ENCODE results near the gene AHCTF1. TPM values are rescaled to one million over a fixed set of nuclear protein-coding genes. Genes with fewer than 3 reads are reported as not detected.

The AHCTF1 gene
- total RNA-seq, 3 donors from 2014 or later (not counting 1 experiment from before 2014, with no cell fraction given) = 46.5 to 50.2 (median 47.4) TPM

- ATAC-seq (no peak), DNase-seq (no peak)
- no peaks in the 10 kb centered on the region for H3K4me1 Mint-ChIP-seq
- H3K36me3 ChIP-seq (ENCODE audit: control insufficient read depth, insufficient read depth, low read length) = no peaks in the 10 kb centered on the region
- no peaks in the 10 kb centered on the region for H3K27me3 ChIP-seq (ENCODE audit: control insufficient read depth, insufficient read depth, low read length)
- no peaks in the 10 kb centered on the region for H3K9me3 Mint-ChIP-seq
- H3K4me1 ChIP-seq (ENCODE audit: control insufficient read depth, insufficient read depth, low read length) = no peaks in the 10 kb centered on the region
- no peaks in the 10 kb centered on the region for H3K9me3 ChIP-seq (ENCODE audit: control insufficient read depth, insufficient read depth, low read length)
- H3K4me3 ChIP-seq (ENCODE audit: low read length) = no peak overlapping the region
- H3K36me3 Mint-ChIP-seq = no peaks in the 10 kb centered on the region
- intact Hi-C loops (cut with micrococcal nuclease) = no loop called here
- H3K27ac ChIP-seq (ENCODE audit: low read length) = no peak overlapping the region
- H3K27me3 Mint-ChIP-seq (ENCODE audit: low read depth in 2 of 2) = peaks cover 5 to 17% of the 10 kb centered on the region in 2 donors
- no peak overlapping the region for H3K4me3 Mint-ChIP-seq
- TF ChIP-seq, protein P1, sequence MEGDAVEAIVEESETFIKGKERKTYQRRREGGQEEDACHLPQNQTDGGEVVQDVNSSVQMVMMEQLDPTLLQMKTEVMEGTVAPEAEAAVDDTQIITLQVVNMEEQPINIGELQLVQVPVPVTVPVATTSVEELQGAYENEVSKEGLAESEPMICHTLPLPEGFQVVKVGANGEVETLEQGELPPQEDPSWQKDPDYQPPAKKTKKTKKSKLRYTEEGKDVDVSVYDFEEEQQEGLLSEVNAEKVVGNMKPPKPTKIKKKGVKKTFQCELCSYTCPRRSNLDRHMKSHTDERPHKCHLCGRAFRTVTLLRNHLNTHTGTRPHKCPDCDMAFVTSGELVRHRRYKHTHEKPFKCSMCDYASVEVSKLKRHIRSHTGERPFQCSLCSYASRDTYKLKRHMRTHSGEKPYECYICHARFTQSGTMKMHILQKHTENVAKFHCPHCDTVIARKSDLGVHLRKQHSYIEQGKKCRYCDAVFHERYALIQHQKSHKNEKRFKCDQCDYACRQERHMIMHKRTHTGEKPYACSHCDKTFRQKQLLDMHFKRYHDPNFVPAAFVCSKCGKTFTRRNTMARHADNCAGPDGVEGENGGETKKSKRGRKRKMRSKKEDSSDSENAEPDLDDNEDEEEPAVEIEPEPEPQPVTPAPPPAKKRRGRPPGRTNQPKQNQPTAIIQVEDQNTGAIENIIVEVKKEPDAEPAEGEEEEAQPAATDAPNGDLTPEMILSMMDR (IDR thresholded peaks at IDR 0.05) = no peak
- H3K27ac Mint-ChIP-seq = no peak overlapping the region
- 97% methylated on average over 5 of the region's 6 CpGs for WGBS (ENCODE audit: insufficient coverage)
Measured at GRCh38 chr1:246803373-246803772, 128.4 kb downstream of the AHCTF1 start.

DNA sequence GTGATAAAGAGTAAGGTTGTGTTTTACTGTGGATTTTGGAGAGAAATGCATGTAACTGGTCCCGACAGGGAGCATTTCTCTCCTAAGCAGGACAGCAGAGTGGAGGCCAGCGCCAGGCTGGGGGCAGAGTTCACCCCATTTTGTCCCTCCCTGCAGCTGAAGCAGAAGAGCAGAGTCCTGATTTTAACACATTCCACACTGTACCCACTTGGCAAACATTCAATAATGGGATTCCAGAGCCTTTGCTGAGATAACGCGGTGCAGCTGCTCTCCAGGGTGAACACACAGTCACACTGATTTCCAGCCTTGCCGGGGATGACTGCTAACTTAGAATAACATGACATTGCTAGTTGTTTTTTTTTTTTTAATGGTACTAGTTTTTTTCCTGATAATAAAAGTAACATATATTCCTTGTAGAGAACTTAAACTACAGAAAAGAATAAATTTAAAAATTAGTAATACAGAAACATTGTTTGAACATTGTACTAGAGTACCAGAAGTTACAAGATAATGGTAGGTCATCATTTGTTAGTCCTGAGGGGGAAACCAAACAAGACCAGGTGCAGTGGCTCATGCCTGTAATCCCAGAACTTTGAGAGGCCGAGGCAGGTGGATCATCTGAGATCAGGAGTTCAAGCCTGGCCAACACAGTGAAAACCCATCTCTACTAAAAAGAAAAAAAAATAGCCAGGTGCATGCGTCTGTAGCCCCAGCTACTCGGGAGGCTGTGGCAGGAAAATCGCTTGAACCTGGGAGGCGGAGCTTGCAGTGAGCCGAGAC lies 130.3 kb downstream of the AHCTF1 start:
- Histone ChIP-seq H3K4me3 (ENCODE audit: low read length) (no peak overlapping the region), H3K36me3 (ENCODE audit: control insufficient read depth, insufficient read depth, low read length) (no peaks in the 10 kb centered on the region), H3K9me3 (ENCODE audit: control insufficient read depth, insufficient read depth, low read length) (no peaks in the 10 kb centered on the region), H3K27ac (ENCODE audit: low read length) (no peak overlapping the region), H3K27me3 (ENCODE audit: control insufficient read depth, insufficient read depth, low read length) (no peaks in the 10 kb centered on the region), H3K4me1 (ENCODE audit: control insufficient read depth, insufficient read depth, low read length) (no peaks in the 10 kb centered on the region)
- intact Hi-C loops (cut with micrococcal nuclease) = no loop called here
- 95% methylated on average over 10 of the region's 11 CpGs for WGBS (ENCODE audit: insufficient coverage)
- H3K9me3 Mint-ChIP-seq = no peaks in the 10 kb centered on the region
- H3K27ac Mint-ChIP-seq = no peak overlapping the region
- DNase-seq = no peak
- no peaks in the 10 kb centered on the region for H3K36me3 Mint-ChIP-seq
- H3K4me1 Mint-ChIP-seq = no peaks in the 10 kb centered on the region
- ATAC-seq = no peak
- TF ChIP-seq, protein P1 (IDR thresholded peaks at IDR 0.05) = no peak
- H3K4me3 Mint-ChIP-seq = no peak overlapping the region
- H3K27me3 Mint-ChIP-seq (ENCODE audit: low read depth in 2 of 2) = peaks cover under 1 to 5% of the 10 kb centered on the region in 2 donors

- H3K36me3 Mint-ChIP-seq = no peaks in the 10 kb centered on the region
- Histone ChIP-seq H3K36me3 (ENCODE audit: control insufficient read depth, insufficient read depth, low read length) (no peaks in the 10 kb centered on the region), H3K27ac (ENCODE audit: low read length) (no peak overlapping the region), H3K27me3 (ENCODE audit: control insufficient read depth, insufficient read depth, low read length) (no peaks in the 10 kb centered on the region), H3K4me1 (ENCODE audit: control insufficient read depth, insufficient read depth, low read length) (no peaks in the 10 kb centered on the region), H3K9me3 (ENCODE audit: control insufficient read depth, insufficient read depth, low read length) (no peaks in the 10 kb centered on the region), H3K4me3 (ENCODE audit: low read length) (no peak overlapping the region)
- TF ChIP-seq, protein P1 (IDR thresholded peaks at IDR 0.05) = no peak
- no peak overlapping the region for H3K27ac Mint-ChIP-seq
- DNase-seq (no peak), ATAC-seq (no peak)
- intact Hi-C loops (cut with micrococcal nuclease) = no loop called here
- H3K9me3 Mint-ChIP-seq = no peaks in the 10 kb centered on the region
- H3K4me3 Mint-ChIP-seq = no peak overlapping the region
- 93% methylated on average over 10 of the region's 10 CpGs for WGBS (ENCODE audit: insufficient coverage)
- H3K27me3 Mint-ChIP-seq (ENCODE audit: low read depth in 2 of 2) = peaks cover 0 to 5% of the 10 kb centered on the region in 2 donors
- no peaks in the 10 kb centered on the region for H3K4me1 Mint-ChIP-seq
Measured at GRCh38 chr1:246800756-246801155, 131.0 kb downstream of the AHCTF1 start.

DNA sequence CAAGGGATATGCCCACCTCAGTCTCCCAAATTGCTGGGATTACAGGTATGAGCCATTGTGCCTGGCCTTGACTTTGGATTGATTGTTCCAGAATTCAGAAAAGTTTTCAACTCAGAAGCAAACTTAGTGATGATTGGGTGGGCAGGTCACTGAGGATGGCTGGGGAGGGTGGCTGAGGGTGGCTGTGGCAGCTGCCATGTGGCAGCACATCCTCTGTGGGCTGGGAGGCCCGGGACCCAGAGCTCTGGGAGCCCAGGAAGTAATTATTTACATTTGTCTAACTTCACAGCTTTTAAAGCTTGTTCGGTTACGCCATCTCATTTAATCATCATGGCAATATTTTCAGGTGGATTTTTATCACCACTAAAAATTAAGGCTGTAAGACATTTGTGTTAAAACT lies 131.4 kb downstream of the AHCTF1 start:
- DNase-seq (no peak), ATAC-seq (no peak)
- Histone ChIP-seq H3K4me3 (ENCODE audit: low read length) (no peak overlapping the region), H3K27ac (ENCODE audit: low read length) (no peak overlapping the region), H3K4me1 (ENCODE audit: control insufficient read depth, insufficient read depth, low read length) (no peaks in the 10 kb centered on the region), H3K27me3 (ENCODE audit: control insufficient read depth, insufficient read depth, low read length) (no peaks in the 10 kb centered on the region), H3K36me3 (ENCODE audit: control insufficient read depth, insufficient read depth, low read length) (no peaks in the 10 kb centered on the region), H3K9me3 (ENCODE audit: control insufficient read depth, insufficient read depth, low read length) (no peaks in the 10 kb centered on the region)
- intact Hi-C loops (cut with micrococcal nuclease) = no loop called here
- no peak overlapping the region for H3K4me3 Mint-ChIP-seq
- no peaks in the 10 kb centered on the region for H3K36me3 Mint-ChIP-seq
- 74% methylated on average over 3 of the region's 3 CpGs for WGBS (ENCODE audit: insufficient coverage)
- no peaks in the 10 kb centered on the region for H3K9me3 Mint-ChIP-seq
- H3K27ac Mint-ChIP-seq = no peak overlapping the region
- H3K27me3 Mint-ChIP-seq (ENCODE audit: low read depth in 2 of 2) = peaks cover 0 to 3% of the 10 kb centered on the region in 2 donors
- TF ChIP-seq, protein P1 (IDR thresholded peaks at IDR 0.05) = no peak
- no peaks in the 10 kb centered on the region for H3K4me1 Mint-ChIP-seq
